Measurements from ENCODE around the gene FASTKD3.

The FASTKD3 gene

DNA sequence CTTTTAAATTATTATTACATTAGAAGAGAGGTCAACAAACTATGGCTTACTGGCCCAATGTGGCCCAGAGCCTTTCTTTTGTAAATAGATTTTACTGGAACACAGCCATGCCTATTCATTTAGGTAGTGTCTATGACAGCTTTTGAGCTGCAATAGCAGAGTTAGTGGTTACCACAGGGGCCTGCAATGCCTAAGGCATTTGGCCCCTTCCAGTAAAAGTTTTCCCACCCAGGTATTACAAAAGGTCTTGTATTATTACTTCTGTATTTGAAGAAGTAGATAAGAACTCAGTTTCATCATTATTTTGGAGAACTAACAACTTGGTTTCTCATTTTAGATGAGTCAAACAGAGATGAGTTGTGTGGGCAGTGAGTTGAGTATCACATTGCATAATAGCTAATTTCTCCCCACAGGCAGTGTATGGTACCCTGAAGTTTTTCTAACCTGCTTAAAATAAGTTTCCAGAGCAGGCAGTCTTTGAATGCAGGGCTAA lies 9.6 kb upstream of the FASTKD3 start:
- no peak for TF ChIP-seq FOXP2 (optimal IDR thresholded peaks at IDR 0.05; ENCODE audit: borderline replicate concordance, extremely low read depth, extremely low read length, insufficient read depth)
- TF ChIP-seq POLR2AphosphoS5 (IDR thresholded peaks at IDR 0.05; ENCODE audit: low read depth, low read length): no peak
- no peak for TF ChIP-seq TAF1 (IDR thresholded peaks at IDR 0.05; ENCODE audit: borderline replicate concordance, insufficient read depth, low read length)
- no peak for TF ChIP-seq SIN3A (IDR thresholded peaks at IDR 0.05; ENCODE audit: borderline replicate concordance, insufficient read depth, low read length)
- TF ChIP-seq, protein P1, sequence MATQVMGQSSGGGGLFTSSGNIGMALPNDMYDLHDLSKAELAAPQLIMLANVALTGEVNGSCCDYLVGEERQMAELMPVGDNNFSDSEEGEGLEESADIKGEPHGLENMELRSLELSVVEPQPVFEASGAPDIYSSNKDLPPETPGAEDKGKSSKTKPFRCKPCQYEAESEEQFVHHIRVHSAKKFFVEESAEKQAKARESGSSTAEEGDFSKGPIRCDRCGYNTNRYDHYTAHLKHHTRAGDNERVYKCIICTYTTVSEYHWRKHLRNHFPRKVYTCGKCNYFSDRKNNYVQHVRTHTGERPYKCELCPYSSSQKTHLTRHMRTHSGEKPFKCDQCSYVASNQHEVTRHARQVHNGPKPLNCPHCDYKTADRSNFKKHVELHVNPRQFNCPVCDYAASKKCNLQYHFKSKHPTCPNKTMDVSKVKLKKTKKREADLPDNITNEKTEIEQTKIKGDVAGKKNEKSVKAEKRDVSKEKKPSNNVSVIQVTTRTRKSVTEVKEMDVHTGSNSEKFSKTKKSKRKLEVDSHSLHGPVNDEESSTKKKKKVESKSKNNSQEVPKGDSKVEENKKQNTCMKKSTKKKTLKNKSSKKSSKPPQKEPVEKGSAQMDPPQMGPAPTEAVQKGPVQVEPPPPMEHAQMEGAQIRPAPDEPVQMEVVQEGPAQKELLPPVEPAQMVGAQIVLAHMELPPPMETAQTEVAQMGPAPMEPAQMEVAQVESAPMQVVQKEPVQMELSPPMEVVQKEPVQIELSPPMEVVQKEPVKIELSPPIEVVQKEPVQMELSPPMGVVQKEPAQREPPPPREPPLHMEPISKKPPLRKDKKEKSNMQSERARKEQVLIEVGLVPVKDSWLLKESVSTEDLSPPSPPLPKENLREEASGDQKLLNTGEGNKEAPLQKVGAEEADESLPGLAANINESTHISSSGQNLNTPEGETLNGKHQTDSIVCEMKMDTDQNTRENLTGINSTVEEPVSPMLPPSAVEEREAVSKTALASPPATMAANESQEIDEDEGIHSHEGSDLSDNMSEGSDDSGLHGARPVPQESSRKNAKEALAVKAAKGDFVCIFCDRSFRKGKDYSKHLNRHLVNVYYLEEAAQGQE (IDR thresholded peaks at IDR 0.05; ENCODE audit: insufficient read depth in 1 of 2, low read depth in 2 of 2, low read length in 2 of 2): no peak

DNA sequence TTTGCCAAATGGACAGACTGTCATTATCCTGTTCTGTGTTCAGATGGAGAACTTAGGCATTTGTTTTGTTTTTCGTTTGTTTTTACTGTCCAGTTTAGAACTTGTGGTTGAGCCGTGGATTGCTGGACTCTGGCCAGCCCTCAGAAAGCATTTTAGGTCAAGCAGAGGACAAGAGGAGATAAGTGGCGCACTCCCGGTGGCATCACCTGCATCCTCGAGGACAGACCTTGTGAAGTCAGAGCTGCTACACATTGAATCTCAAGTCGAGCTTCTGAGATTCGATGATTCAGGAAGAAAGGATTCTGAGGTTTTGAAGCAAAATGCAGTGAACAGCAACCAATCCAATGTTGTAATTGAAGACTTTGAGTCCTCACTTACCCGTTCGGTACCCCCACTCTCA lies 9.0 kb upstream of the FASTKD3 start:
- TF ChIP-seq FOXP2 (optimal IDR thresholded peaks at IDR 0.05; ENCODE audit: borderline replicate concordance, extremely low read depth, extremely low read length, insufficient read depth) (no peak), SIN3A (IDR thresholded peaks at IDR 0.05; ENCODE audit: borderline replicate concordance, insufficient read depth, low read length) (no peak), POLR2AphosphoS5 (IDR thresholded peaks at IDR 0.05; ENCODE audit: low read depth, low read length) (no peak)

- TF ChIP-seq SIN3A (IDR thresholded peaks at IDR 0.05; ENCODE audit: borderline replicate concordance, insufficient read depth, low read length): no peak
- TF ChIP-seq, protein P1 (IDR thresholded peaks at IDR 0.05; ENCODE audit: insufficient read depth in 1 of 2, low read depth in 2 of 2, low read length in 2 of 2): no peak
- no peak for TF ChIP-seq TAF1 (IDR thresholded peaks at IDR 0.05; ENCODE audit: borderline replicate concordance, insufficient read depth, low read length)
- TF ChIP-seq POLR2AphosphoS5 (IDR thresholded peaks at IDR 0.05; ENCODE audit: low read depth, low read length): no peak
- no peak for TF ChIP-seq FOXP2 (optimal IDR thresholded peaks at IDR 0.05; ENCODE audit: borderline replicate concordance, extremely low read depth, extremely low read length, insufficient read depth)
These were observed 8.0 kb upstream of the FASTKD3 start for GRCh38 chr5:7876867-7877266.

DNA sequence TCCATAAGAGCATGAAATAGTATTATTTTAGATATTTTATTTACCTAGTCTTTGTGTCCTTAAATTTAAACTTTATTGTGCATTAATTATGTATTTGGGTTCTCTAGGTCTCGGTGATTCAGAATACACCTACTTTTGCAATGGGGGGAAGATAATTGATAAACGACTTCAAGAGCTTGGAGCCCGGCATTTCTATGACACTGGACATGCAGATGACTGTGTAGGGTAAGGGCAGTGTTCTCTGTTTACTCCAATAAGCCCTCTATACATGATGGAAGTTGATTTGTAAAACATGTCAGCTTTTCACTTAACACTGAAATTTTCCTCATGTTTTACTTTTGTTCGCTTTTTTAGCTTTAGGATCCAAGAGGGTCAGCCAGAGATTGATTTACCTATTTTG lies 6.3 kb upstream of the FASTKD3 start:
- TF ChIP-seq SIN3A (IDR thresholded peaks at IDR 0.05; ENCODE audit: borderline replicate concordance, insufficient read depth, low read length) (no peak), POLR2AphosphoS5 (IDR thresholded peaks at IDR 0.05; ENCODE audit: low read depth, low read length) (no peak)

DNA sequence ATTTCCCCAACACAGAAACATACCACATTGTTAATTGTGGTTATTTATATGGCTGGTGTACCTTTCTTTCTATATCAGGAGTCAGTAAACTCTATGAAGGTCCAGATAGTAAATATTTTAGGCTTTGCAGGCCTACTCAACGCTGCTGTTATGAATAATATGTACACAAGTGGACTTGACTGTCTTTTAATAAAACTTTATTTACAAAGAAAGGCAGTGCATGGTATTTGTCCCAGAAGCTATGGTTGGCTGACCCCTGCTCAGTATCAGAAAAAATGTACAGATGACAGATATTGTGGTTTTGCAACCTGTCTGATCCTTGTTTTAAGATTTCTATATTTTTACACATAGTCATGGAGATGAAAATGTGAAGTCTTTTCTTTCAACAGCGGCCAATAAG lies 5.8 kb upstream of the FASTKD3 start:
- TF ChIP-seq, protein P1 (IDR thresholded peaks at IDR 0.05; ENCODE audit: insufficient read depth in 1 of 2, low read depth in 2 of 2, low read length in 2 of 2): no peak
- TF ChIP-seq SIN3A (IDR thresholded peaks at IDR 0.05; ENCODE audit: borderline replicate concordance, insufficient read depth, low read length) (no peak), FOXP2 (optimal IDR thresholded peaks at IDR 0.05; ENCODE audit: borderline replicate concordance, extremely low read depth, extremely low read length, insufficient read depth) (no peak), POLR2AphosphoS5 (IDR thresholded peaks at IDR 0.05; ENCODE audit: low read depth, low read length) (no peak), TAF1 (IDR thresholded peaks at IDR 0.05; ENCODE audit: borderline replicate concordance, insufficient read depth, low read length) (no peak)

DNA sequence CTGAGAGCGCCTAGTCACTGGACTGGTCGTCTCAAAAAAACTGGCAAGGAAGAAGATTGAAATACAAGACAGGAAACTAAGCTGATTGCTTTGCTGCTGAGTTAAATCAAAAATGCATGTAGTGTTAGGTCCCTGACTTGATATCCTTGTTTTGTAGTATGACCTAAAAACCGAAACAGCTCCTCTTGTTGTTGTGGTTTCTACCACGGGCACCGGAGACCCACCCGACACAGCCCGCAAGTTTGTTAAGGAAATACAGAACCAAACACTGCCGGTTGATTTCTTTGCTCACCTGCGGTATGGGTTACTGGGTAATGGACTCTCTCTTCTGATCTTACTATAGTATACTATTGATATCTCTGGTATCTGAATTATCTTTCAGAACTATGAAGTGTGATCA lies 4.4 kb upstream of the FASTKD3 start:
- TF ChIP-seq POLR2AphosphoS5 (IDR thresholded peaks at IDR 0.05; ENCODE audit: low read depth, low read length): no peak
- TF ChIP-seq TAF1 (IDR thresholded peaks at IDR 0.05; ENCODE audit: borderline replicate concordance, insufficient read depth, low read length): no peak
- TF ChIP-seq SIN3A (IDR thresholded peaks at IDR 0.05; ENCODE audit: borderline replicate concordance, insufficient read depth, low read length): no peak
- TF ChIP-seq, protein P1 (IDR thresholded peaks at IDR 0.05; ENCODE audit: insufficient read depth in 1 of 2, low read depth in 2 of 2, low read length in 2 of 2): no peak
- no peak for TF ChIP-seq FOXP2 (optimal IDR thresholded peaks at IDR 0.05; ENCODE audit: borderline replicate concordance, extremely low read depth, extremely low read length, insufficient read depth)
